HCEC 1CT (cell line): ENCODE measurements around the gene RHOB.
"Not testable (repeated sequence)": the region's sequence is repeated elsewhere in the genome, so short reads cannot be mapped to it uniquely, and the experiment has no call there.

Experiments
- DNase-seq: peaks from one replicate; pipeline ENCODE4 v3.0.0-alpha.2; 2017

RHOB gene

DNA sequence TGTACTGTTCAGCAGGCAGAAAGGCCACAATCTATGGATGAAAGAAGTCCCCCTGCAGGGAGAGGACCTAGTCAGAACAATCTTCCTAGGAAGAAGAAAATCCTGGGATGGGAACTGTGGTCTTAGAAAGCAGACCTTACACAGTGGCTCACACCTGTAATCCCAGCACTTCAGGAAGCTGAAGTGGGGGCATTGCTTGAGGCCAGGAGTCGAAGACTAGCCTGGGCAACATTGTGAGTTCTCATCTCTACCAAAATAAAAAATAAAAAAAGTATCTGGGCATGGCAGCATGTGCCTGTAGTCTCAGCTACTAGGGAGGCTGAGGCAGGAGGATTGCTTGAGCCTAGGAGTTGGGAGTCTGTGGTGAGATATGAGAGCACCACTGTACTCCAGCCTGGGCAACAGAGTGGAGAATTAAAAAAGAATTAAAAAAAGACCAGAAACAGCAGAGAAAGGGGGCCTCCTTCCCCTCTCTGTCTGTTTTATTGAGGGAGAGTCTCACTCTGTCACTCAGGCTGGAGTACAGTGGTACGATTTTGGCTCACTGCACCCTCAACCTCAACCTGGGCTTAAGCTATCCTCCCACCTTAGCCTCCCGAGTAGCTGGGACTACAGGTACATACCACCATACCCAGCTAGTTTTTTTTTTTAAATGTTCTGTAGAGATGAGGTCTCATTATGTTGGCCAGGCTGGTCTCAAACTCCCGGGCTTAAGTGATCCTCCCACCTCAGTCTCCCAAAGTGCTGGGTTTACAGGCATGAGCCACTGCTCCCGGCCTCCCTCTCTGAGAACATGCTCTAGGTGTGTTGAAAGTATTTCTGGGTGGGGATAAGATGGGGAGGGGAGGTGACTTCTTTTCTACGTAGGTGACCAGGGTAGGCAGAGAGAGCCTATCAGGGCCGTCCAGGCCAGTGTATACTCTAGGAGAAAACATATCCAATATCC, 7.4 kb downstream of the RHOB start:
- no peak for DNase-seq

DNA sequence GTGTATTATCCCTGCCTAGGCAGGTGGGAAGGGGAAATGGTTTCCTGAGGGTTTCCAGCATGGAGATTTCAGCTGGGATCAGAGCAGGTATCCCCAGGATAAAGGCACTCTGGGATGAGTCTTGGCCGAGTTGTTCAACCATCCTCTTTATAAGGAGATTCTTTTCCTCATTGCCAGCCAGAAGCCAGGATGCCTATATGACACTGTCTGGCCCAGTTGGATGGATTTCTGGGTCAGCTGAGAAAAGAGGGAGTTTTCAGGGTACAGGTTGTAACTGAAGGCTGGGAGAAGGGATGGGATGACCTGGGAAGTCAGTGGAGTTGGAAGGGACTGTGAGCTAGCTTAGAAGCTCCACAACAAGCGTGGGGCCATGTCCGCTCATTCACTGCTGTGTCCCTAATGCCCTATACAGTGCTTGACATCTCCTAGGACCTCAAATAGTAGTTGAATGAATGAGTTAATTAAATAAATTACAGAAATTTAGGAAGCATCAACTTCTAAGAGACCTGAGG, 8.3 kb downstream of the RHOB start:
- no peak for DNase-seq

DNA sequence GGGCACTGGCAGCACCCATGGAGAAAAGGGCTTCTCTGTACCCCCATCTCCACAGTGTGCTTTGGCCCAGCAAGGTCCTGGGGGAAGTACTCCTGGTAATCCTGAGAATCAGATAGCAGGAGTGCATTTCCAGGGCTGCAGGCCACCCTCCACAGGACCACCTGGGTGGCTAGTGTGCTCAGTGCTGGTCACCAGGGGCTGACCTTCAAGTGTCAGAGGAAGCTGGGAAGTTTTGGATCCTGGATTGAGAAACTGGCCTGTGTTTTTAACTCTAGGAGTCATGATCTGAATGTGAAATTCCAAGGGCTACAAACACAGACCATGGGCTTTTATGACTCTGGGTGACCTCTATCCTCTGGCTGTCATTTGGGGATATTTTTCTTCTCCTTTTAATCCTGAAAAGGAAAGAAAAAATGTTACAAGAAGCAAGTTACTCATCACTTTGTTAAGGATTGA, 9.3 kb downstream of the RHOB start:
- DNase-seq, result peak; percentile 35

DNA sequence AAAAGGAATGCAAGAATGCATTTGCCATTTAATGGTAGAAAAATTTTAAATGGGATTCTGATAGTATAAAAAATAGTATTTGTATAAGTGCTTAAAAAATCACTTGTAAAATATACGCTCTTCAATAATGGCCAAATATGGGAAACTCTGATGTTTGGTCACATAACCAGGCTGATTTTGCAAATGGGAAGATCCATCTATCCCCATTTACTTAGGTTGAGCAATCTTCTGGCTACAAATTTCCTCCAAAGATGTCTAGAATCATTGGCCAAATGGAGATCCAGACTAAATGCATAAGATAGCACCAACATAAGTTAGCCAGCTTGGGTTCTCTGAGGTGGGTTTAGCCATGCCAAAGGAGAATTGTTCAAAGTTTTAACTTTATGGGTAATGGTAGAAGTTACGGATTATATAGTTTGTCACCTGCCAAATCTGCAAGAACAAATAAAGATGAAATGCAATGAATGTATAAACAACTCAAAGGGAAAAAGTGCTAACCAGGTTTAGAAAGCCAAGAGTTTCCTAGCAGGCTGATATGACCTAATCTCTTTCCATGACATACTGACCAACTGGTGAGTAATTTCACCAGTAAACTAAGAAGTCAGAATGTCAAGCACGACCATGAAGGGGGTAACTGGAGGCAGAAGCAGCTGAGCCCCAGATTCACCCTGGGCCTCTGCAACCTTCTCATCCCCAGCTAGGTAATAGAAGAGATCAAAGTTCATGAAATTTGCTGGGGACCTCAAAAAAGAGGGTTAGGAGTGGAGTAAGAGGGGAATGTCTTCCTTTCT, 10.0 kb downstream of the RHOB start:
- peak; percentile 43 for DNase-seq

DNA sequence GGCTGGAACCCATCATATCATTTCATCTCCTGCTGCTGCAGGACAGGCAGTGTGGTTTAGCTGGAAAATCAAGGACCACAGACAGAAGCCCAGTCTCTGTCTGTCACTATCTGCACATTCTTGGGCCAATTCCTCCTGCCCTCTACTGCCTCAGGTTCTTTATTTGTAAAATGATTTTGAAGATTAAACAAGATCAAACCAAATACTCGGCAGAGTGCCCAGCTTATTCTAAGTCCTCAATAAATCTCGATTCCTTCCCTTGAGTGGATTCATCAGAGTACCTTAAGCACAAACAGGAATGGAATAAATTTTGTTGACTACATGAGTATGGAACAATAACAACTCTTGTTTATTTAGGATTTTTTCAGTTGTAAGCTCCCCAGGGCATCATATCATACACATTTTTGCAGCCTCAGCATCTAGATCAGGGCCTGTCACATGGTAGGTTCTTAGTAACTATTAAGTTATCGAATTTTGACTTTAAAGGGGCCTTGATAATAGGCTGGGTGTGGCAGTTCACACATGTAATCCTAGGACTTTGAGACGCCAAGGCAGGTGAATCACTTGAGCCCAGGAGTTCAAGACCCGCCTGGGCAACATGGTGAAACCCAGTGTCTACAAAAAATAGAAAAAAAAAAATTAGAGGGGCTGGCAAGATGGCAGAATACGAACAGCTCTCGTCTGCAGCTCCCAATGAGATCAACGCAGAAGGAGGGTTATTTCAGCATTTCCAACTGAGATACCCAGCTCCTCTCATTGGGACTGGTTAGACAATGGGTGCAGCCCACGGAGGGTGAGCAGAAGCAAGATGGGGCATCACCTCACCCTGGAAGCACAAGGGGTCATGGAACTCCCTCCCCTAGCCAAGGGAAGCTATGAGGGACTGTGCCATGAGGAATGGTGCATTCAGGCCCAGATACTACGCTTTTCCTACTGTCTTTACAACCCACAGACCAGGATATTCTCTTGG, 11.1 kb downstream of the RHOB start:
- DNase-seq, result no peak

DNA sequence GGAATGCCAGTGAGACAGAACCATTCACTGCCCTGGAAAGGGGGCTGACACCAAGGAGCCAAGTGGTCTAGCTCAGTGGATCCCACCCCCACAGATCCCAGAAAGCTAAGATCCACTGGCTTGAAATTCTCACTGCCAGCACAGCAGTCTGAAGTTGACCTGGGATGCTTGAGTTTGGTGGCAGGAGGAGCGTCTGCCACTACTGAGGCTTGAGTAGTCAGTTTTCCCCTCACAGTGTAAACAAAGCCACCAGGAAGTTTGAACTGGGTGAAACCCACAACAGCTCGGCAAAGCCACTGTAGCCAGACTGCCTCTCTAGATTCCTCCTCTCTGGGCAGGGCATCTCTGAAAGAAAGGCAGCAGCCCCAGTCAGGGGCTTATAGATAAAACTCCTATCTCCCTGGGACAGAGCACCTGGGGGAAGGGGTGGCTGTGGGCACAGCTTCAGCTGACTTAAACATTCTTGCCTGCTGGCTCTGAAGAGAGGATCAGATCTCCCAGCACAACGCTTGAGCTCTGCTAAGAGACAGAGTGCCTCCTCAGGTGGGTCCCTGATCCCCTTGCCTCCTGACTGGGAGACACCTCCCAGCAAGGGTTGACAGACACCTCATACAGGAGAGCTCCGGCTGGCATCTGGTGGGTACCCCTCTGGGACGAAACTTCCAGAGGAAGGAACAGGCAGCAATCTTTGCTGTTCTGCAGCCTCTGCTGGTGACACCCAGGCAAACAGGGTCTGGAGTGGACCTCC, 12.0 kb downstream of the RHOB start:
- DNase-seq, result not testable (repeated sequence)

DNA sequence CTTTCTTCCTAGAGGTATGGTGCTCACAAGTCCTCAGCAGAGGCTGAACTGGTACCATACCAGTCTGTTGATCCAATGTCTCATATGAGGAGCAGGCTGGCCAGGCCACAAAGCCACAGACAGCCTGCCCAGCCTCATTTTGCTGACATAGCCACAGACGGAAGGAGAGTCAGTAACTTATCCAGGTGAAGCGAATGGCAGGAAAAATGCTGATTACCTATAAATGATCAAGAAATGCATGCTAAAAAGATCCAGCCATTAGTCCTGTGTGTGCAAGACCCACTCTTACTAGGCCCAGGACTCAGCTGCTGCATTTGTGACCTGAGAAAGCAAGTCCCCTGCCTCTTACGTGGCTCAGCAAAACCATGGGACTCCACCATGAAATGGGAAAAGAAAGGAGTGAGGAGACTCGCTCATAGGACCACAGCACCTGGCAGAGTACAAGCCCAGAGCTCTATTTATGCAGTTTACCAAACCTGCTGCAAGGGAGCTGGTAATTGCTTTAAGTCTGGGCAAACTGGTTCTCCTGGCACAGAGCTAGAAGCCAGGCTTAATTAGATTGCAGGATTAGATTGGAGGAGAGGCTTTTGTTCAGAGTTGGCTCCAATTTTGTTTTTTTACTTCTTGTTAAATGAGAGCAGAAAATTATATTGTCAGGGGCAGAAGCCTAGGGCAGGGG, 19.0 kb downstream of the RHOB start:
- no peak for DNase-seq

DNA sequence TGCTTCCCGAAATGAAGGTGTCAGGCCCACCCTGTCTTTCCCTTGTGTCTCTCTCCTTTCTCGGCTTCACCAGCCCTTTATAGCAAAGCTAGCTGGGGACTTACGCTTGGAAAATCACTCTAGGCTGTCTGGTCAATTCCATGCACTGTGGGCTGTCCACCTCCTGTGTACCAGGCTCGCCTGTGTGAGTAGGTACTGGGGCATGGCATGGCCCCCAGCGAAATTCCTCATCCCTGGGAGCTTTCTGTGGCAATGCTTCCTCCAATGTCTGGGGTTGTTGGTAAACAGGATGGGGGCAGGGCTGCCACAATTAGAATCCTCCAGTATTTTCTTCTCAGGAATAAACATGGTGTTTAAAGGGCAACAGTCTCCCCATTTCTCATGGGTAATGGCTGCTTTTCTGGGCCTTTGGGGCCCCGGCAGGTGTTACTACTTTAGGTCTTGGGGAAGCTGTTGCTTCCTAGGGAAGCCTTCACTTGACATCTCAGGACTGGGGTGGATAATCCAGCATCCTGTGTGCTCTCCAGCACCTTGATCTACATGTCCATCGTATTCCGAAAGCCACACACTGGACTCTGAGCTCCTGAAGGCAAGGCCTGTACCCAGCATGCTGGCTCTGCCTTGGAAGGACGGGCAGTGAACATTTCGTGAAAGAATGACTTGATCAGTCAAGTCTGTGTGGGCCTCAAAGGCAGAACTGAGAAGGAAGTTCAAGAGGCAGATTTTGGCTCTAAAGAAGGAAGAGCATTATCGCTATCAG, 21.1 kb downstream of the RHOB start:
- DNase-seq, result no peak

DNA sequence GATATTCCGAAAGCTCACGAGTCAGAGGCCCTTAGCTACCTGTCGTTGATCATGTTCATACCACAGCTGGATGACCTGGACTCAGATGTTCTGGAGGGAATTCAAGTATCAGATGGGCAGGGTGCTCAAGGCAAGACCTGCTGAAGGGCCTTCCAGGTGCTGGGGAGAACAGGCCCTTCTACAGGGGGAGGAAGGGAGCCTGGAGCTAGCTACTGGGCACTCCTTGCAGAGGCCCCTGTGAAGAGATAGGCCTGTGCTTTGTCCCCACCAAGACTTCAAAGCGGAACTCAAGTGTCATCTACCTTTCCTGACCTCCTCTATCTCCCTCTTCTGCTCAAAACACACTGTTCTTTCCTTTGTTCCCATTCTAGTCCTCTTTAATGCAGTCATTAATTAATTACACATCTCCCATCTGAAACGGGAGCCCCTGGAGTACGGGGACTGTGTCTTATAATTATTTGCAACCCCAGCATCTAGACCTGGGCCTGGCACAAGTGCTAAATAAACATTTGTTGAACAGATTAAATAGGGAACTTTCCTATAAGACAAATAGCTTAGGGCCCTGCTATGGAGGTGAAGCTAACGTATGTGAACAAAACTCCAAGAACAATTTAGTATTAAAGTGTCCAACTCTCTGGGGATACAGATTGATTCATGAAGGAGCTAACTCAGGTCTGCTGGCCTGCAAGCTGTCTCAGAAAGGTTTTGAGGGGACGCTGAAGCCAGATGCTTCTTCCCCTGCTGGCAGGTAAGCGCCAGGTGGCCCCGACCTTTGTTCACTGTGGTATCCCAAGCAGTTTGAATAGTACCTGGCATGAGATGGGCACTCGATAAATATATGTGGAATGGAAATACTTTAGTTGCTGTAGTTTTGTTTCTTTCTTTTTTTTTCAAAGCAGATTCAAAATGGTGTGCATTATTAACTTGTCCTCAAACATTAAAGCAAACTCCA, 22.0 kb downstream of the RHOB start:
- no peak for DNase-seq

DNA sequence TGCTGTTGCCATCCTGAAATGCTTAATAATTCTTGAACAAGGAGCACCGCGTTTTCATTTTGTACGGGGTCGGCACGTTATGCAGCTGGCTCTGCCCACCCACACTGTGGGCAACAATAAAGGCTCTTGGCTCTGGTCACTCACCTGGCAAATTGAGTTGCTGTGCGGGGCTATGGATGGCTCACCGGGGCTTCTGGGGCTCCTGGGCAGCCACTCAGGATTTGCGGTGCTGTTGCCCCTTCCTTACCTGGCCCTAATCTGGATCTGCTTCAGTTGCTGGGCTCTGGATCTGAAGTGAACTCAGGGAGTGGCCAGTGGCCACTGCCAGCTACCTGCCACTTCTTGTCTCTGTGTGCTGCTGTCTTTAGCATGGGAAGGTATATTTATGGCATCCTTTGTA, 22.7 kb downstream of the RHOB start:
- DNase-seq, result no peak

DNA sequence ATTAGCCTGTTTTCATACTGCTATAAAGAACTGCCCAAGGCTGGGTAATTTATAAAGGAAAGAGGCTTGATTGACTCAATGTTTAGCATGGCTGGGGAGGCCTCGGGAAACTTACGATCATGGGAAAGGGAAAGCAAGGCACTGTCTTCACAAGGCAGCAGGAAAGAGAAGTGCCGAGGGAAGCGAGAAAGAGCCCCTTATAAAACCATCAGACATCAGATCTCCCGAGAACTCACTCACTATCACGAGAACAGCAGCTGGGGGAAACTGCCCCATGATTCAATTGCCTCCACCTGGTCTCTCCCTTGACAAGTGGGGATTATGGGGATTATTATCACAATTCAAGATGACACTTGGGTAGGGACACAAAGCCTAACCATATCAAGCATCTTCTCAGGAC, 23.3 kb downstream of the RHOB start:
- DNase-seq, result no peak

DNA sequence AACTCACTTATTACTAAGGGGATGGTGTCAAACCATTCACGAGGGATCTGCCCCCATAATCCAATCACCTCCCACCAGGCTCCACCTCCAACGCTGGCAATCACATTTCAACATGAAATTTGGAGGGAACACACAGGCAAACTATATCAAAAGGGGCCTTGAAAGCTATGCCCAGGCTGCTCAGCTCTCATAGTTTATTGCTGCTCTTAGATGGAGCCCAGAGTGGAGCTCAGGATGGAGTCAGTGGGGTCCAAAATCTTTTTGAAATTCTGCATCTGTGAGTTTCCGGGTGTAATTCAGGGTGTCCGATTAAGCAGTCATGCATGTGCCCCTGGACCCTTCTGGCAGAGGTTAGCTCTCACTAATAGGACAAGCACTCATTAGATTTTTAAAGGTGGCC, 24.3 kb downstream of the RHOB start:
- DNase-seq, result no peak

DNA sequence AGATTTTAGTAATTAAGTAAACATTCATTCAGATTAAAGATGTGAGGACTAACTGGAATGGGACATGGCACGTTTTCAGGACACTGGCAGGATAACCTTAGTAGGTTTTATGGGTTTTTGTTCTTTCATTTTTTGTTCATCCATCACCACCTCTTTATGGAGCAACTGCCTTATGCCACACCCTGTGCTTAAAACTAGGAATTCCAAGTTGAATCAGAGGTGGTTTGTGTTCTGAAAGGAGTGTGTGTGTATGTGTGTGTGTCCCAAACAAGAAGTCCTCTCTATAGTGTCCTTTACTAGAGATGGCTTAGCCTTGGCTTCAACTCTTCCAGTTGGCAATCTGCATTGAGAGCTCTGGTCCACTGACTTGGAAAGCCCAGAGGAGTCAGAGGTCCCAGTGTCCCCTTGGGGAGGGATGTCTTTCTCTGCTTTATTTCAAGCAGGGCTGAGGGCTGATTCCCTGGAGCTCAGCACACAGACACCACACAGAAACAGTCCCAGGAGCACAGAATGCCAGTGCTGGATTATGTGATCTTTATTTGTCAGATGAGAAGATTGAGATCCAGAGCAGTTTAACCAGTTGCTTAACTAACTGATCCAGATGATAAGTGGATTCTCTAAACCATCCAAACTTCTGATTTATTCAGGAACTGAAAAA, 25.2 kb downstream of the RHOB start:
- no peak for DNase-seq

DNA sequence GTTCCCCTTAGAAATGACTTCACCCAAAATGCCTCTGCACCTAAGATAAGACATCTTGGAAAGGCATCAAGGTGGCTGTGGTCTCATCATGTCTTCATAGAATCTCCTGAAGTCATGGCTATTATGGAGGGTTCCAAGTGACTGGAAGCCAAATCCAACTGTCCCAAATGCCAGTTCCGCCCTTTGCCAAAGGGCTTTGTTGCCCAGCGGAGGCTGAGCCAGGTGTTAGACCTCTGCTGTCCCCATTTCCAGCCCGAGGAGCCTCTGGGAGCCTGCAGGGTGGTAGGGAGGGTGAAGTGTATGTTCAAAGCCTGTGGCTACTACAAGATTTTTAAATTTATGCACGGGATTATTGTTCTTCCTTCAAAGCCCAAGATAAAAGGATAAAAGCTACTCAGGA, 25.7 kb downstream of the RHOB start:
- DNase-seq, result no peak

DNA sequence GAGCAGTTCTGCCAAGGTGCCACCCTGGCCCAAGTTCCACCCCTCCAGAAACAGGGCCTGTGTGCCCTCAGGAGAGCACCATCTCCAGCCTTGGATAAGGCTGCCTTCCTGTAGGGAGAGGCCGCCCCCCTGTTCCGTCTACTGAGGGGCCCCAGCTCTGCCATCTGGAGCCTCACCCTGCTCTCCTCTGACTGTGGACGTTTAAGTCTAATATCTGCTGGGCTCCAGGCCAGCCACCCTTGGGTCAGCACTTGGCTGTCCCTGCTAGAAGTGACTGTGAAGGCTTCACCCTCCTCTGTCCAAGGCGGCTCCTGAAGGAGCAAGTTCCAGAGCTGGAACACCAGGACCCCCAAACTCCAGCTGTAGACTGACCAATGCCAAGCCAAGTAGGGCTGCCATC, 26.3 kb downstream of the RHOB start:
- DNase-seq, result no peak

DNA sequence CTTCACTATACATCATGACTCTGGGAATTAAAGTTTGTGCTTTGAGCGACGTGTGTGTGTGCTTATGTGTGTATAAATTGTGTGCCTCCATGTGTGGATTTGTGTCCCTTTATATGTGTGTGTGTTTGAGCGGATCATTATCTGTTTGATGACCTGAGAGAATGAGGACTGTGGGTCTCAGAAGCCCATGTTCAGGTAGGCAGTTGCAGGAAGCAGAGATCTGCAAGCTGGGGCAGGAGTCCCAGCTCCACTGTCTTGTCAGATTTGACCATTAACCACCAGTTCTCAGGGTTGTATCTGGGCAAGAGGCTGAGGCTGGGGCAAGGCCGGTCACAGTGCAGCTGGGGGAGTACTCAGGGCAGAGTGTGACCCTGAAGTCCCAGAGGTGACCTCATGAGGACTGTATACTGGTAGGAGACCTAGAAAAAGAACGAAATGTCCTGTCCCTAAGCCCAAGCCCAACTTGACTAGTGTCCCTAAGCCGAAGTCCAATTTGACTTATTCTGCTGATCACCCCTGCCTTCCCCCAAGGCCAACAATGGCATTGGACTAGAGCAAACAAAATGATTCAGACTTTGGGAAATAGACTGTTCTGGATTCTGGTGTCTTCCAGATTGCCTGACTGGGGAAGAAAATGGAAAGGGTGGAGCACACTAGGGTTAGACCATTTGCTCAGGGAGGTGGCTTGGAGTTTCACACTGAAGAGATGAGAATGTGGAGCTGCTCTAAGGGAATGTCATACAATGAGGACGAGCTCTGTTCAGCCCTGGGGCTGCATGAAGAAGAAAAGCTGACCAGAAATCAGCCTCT, 28.1 kb downstream of the RHOB start:
- no peak for DNase-seq

DNA sequence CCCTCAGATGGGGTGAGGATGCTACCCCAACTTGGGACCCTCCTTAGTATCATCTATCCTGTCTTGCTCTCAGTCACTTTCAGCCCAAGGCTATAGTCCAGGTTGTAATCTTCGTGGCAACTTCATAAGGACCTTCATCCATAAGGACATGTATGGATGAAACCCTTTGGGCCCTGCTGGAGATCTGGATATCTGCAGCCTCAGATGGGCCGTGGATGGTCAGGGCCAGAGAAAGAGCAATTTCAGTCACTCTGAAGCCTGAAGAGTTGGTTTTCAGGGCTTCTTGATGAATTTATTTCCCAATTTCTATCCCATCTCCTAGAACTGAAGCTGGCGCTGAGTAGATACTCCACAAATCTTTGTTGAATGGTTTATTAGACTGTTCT, 28.7 kb downstream of the RHOB start:
- DNase-seq, result no peak

DNA sequence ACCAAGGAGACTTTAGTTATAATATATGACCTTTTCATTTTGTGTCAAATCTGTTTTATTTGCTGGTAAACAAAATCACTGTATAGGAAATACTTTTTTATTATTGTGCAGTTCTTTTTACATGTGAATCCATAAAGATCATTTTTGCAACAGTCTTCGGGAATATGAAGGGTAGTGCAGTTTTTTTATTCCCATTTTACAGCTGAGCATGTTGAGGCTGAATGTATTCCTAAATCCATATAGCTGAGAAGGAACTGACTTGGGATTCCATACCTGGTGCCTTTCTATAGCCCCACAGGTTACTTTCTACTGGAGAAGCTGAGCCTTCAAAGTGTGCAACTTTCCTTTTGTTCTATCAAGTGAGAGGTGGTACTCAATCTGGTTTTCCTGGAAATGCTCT, 29.6 kb downstream of the RHOB start:
- no peak for DNase-seq
